Measurements from ENCODE around the gene SUPT3H.

DNA sequence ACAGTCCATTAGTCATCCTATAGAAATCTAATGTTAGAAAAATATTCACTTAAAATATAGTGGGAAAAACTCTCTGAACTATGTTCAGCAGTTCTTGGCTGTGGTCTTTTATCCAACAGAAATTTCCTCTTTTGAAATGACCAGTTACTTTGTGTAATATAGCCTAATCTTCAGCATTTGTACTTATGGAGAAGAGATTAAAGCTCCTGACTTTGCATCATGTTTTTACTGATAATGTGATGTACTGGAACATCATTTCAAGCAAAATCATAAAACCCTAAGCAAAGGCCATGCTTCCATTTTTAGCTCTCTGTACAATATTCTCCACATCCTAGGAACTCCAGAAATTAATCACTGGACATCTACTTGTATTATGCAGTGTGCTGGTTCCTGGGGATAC lies 480.4 kb downstream of the SUPT3H start:
- TF ChIP-seq POLR2AphosphoS5 (IDR thresholded peaks at IDR 0.05; ENCODE audit: low read depth, low read length) (no peak), POLR2A (IDR thresholded peaks at IDR 0.05; ENCODE audit: low read depth, low read length) (no peak), TAF1 (IDR thresholded peaks at IDR 0.05; ENCODE audit: low read depth, low read length) (no peak)
